ENCODE measurements around the gene DGCR8.

DNA sequence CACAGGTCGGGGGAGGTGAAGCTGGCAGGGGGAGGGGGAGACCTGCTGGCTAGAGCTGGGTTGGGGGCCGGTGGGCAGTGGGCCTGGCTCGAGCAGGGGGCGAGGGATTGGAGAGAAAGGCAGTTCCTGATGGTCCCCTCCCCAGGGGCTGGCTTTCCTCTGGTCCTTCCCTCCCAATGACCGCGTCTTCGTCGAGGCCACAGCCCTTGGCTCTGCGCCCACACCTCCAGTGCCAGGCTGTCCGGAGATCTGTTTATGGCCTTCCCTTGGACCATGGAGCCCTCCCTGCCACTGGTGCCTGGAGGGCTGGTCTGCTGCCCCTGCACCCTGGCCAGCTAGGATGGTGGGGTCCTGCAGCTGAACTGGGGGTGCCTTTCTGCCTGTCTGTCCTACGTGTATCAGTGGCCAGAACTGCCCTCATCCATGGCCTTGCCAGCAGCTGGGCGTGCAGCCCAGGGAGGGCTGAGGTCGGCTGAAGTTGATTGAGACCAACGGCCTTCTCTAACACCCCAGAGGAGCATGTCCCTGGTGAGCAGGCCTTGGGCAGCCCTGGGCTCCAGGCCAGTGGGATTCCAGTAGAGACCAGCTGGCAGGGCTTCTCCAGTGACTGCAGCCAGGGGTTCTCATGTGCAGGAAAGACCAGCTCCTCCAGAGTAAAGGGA is 46.9 kb upstream of the DGCR8 start:
- no peak for TF ChIP-seq OSR1 (CRISPR knock-in tag; IDR thresholded peaks at IDR 0.05)
- TF ChIP-seq, protein P1, sequence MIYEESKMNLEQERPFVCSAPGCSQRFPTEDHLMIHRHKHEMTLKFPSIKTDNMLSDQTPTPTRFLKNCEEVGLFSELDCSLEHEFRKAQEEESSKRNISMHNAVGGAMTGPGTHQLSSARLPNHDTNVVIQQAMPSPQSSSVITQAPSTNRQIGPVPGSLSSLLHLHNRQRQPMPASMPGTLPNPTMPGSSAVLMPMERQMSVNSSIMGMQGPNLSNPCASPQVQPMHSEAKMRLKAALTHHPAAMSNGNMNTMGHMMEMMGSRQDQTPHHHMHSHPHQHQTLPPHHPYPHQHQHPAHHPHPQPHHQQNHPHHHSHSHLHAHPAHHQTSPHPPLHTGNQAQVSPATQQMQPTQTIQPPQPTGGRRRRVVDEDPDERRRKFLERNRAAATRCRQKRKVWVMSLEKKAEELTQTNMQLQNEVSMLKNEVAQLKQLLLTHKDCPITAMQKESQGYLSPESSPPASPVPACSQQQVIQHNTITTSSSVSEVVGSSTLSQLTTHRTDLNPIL (CRISPR knock-in tag; IDR thresholded peaks at IDR 0.05; ENCODE audit: low read depth): no peak
- TF ChIP-seq, protein P2, sequence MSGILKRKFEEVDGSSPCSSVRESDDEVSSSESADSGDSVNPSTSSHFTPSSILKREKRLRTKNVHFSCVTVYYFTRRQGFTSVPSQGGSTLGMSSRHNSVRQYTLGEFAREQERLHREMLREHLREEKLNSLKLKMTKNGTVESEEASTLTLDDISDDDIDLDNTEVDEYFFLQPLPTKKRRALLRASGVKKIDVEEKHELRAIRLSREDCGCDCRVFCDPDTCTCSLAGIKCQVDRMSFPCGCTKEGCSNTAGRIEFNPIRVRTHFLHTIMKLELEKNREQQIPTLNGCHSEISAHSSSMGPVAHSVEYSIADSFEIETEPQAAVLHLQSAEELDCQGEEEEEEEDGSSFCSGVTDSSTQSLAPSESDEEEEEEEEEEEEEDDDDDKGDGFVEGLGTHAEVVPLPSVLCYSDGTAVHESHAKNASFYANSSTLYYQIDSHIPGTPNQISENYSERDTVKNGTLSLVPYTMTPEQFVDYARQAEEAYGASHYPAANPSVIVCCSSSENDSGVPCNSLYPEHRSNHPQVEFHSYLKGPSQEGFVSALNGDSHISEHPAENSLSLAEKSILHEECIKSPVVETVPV (CRISPR knock-in tag; IDR thresholded peaks at IDR 0.05): no peak
- TF ChIP-seq ZFP30 (CRISPR knock-in tag; IDR thresholded peaks at IDR 0.05): no peak

Measured in SK-N-SH treated with all-trans-retinoic acid at 6 μM for 48 hours (cell line).